Tibial nerve (tissue), 4 donors: ENCODE data around the gene CCDC7. TPM values are rescaled to one million over a fixed set of nuclear protein-coding genes. Genes with fewer than 3 reads are reported as not detected.

Experiments
- DNase-seq, 2 donors: peaks; one replicate each; pipeline ENCODE4 v3.0.0-alpha.2; 2019; ENCODE audit warnings: low spot score in 2 of 2
- H3K27ac ChIP-seq, 4 donors: fragments of 200-600 bp; sonication (generic) in 3 of 4; one replicate each; pipeline ENCODE4 v1.5.1; 2017 to 2019; ENCODE audit warnings: mild to moderate bottlenecking in 1 of 4
- H3K27me3 ChIP-seq, 2 donors: fragments of 200-600 bp; sonication (generic) in 1 of 2; one replicate each; pipeline versions ENCODE4 v1.5.1 to v1.6.0; 2017 to 2019
- H3K36me3 ChIP-seq, 3 donors: fragments of 200-600 bp; sonication (generic); one replicate each; pipeline ENCODE4 v1.5.1; 2018 to 2019
- H3K4me1 ChIP-seq, 4 donors: fragments of 200-600 bp; sonication (generic) in 3 of 4; one replicate each; pipeline ENCODE4 v1.5.1; 2017 to 2019
- H3K4me3 ChIP-seq, 4 donors: fragments of 200-600 bp; sonication (generic) in 3 of 4; one replicate each; pipeline ENCODE4 v1.5.1; 2017 to 2019; ENCODE audit warnings: mild to moderate bottlenecking in 1 of 4, moderate library complexity in 1 of 4
- H3K9me3 ChIP-seq, 4 donors: fragments of 200-600 bp; sonication (generic) in 3 of 4; one replicate each; pipeline ENCODE4 v1.5.1; 2017 to 2019
- CTCF ChIP-seq, 5 experiments: fragments of 200-600 bp in 3 of 5; fragments of 450-650 bp in 2 of 5; sonication (generic) in 3 of 5; IDR thresholded peaks; one replicate each; pipeline ENCODE4 v1.5.1; 2016 to 2019; ENCODE audit warnings: antibody characterized with exemption in 5 of 5, mild to moderate bottlenecking in 3 of 5, moderate library complexity in 2 of 5
- EP300 ChIP-seq, 2 donors: sonication (generic); formaldehyde crosslinking; IDR thresholded peaks; one replicate each; pipeline ENCODE4 v1.6.1; 2017; ENCODE audit warnings: antibody characterized with exemption in 2 of 2, mild to moderate bottlenecking in 1 of 2
- POLR2A ChIP-seq, 2 donors: fragments of 450-650 bp; IDR thresholded peaks; one replicate each; pipeline ENCODE4 v1.6.1; 2017; ENCODE audit warnings: antibody characterized with exemption in 2 of 2, mild to moderate bottlenecking in 2 of 2, moderate library complexity in 2 of 2
- WGBS, 2 donors: methylation state at CpG; one replicate each; pipeline ENCODE4 v1.1.5; 2018; 5-methylcytosine and 5-hydroxymethylcytosine counted together
- total RNA-seq, 4 donors: library from RNA; depleted of rRNA; stranded (reverse); fragments of >200 nt; gene quantifications; one replicate each; pipeline ENCODE4 v1.1.0, GENCODE V29; 2016

CCDC7 gene
- total RNA-seq, 4 donors from 2014 or later: 20.7 to 97.0 (median 45.6) TPM

- TF ChIP-seq POLR2A (IDR thresholded peaks at IDR 0.05): no peak
- TF ChIP-seq CTCF (IDR thresholded peaks at IDR 0.05): no peak
- no peak for TF ChIP-seq EP300 (IDR thresholded peaks at IDR 0.05)
- no peaks in the 10 kb centered on the region for H3K9me3 ChIP-seq
- no peak overlapping the region for H3K4me3 ChIP-seq
- peaks cover 0 to 33% (median 2%) of the 10 kb centered on the region in 4 donors for H3K4me1 ChIP-seq
- no peak overlapping the region for H3K27ac ChIP-seq
- H3K27me3 ChIP-seq: no peaks in the 10 kb centered on the region
- H3K36me3 ChIP-seq: no peaks in the 10 kb centered on the region
- 58 to 87% methylated on average over 2 of the region's 2 CpGs for WGBS, 2 donors
- no peak for DNase-seq
Observed at GRCh38 chr10:32413513-32413912, 32.4 kb upstream of the CCDC7 start.

GRCh38 chr10:32415361-32415760 lies 30.6 kb upstream of the CCDC7 start:
- no peak overlapping the region for H3K4me3 ChIP-seq
- H3K27ac ChIP-seq: no peak overlapping the region
- H3K27me3 ChIP-seq: no peaks in the 10 kb centered on the region
- DNase-seq: no peak
- TF ChIP-seq POLR2A (IDR thresholded peaks at IDR 0.05) (no peak), EP300 (IDR thresholded peaks at IDR 0.05) (no peak), CTCF (IDR thresholded peaks at IDR 0.05) (no peak)
- peaks cover 0 to 35% (median 2%) of the 10 kb centered on the region in 4 donors for H3K4me1 ChIP-seq
- H3K9me3 ChIP-seq: no peaks in the 10 kb centered on the region
- H3K36me3 ChIP-seq: no peaks in the 10 kb centered on the region
- WGBS, 2 donors: 89 to 91% methylated on average over 2 of the region's 2 CpGs

GRCh38 chr10:32417911-32418547 lies 27.9 kb upstream of the CCDC7 start:
- Histone ChIP-seq H3K4me1 (peaks cover 0 to 19% (median 0%) of the 10 kb centered on the region in 4 donors), H3K27me3 (no peaks in the 10 kb centered on the region), H3K36me3 (no peaks in the 10 kb centered on the region), H3K9me3 (peaks cover 0 to 8% (median 0%) of the 10 kb centered on the region in 4 donors), H3K4me3 (peak overlapping the region in 1 of 4 donors; percentile 18), H3K27ac (peak overlapping the region; percentile 36 to 80 (median 63))
- TF ChIP-seq CTCF (IDR thresholded peaks at IDR 0.05) (no peak), POLR2A (IDR thresholded peaks at IDR 0.05) (no peak), EP300 (IDR thresholded peaks at IDR 0.05) (peak in 1 of 2 donors; percentile 58)
- 17 to 18% methylated on average over 2 of the region's 2 CpGs for WGBS, 2 donors
- peak in 1 of 2 donors; percentile 36 for DNase-seq

- Histone ChIP-seq H3K4me3 (no peak overlapping the region), H3K4me1 (peaks cover 0 to 17% (median 0%) of the 10 kb centered on the region in 4 donors), H3K9me3 (peaks cover 0 to 11% (median 0%) of the 10 kb centered on the region in 4 donors), H3K27ac (peak overlapping the region; percentile 36 to 80 (median 63)), H3K36me3 (no peaks in the 10 kb centered on the region), H3K27me3 (no peaks in the 10 kb centered on the region)
- no peak for DNase-seq
- WGBS, 2 donors: 52 to 54% methylated on average over 3 of the region's 3 CpGs
- TF ChIP-seq CTCF (IDR thresholded peaks at IDR 0.05) (no peak), EP300 (IDR thresholded peaks at IDR 0.05) (no peak), POLR2A (IDR thresholded peaks at IDR 0.05) (no peak)
Observed at GRCh38 chr10:32418572-32418971, 27.4 kb upstream of the CCDC7 start.

GRCh38 chr10:32419615-32420014 lies 26.3 kb upstream of the CCDC7 start:
- 45 to 58% methylated on average over 1 of the region's 1 CpG for WGBS, 2 donors
- H3K27me3 ChIP-seq: no peaks in the 10 kb centered on the region
- peak overlapping the region in 1 of 4 donors; percentile 80 for H3K27ac ChIP-seq
- no peak for DNase-seq
- peaks cover 0 to 17% (median 0%) of the 10 kb centered on the region in 4 donors for H3K4me1 ChIP-seq
- H3K4me3 ChIP-seq: no peak overlapping the region
- H3K36me3 ChIP-seq: no peaks in the 10 kb centered on the region
- H3K9me3 ChIP-seq: peaks cover 0 to 11% (median 0%) of the 10 kb centered on the region in 4 donors
- TF ChIP-seq POLR2A (IDR thresholded peaks at IDR 0.05): no peak
- TF ChIP-seq CTCF (IDR thresholded peaks at IDR 0.05): no peak
- no peak for TF ChIP-seq EP300 (IDR thresholded peaks at IDR 0.05)
